ENCODE results near the gene CYP1B1.

DNA sequence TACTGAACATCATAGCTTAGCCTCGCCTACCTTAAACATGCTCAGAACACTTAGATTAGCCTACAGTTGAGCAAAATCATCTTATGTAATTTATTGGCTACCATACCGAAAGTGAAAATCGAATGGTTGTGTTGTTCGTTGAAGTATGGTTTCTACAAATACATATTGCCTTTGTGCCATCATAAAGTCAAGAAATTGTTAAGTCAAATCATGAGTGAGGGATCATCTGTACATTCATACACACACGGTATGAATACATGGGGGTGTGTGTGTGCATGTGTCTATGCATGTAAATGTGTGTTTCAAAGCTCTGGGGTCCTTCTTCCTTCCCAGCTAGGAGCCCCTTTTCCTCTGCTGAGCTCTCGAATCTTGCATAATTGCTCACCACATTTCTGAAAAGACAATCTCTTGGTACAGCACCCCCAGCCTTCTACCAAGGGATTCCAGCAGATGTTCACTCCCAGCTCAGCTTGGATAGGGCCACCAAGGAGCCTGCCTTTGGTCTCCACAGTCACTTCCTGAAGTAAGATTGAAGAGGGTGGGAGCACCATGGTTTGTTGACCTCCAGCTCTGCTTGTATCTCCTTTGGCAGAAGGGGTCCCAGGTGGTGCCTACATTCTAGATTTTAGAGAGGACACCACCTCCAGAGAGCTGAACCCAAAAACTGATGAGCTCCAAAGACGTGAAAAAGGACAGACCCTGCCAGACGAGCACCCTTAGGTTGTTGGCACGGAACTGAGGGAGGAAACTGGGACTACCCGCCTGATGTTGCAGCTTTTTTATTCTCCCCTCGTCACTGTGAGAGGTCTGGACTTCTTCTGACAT is 33.2 kb upstream of the CYP1B1 start:
- TF ChIP-seq, protein P1, sequence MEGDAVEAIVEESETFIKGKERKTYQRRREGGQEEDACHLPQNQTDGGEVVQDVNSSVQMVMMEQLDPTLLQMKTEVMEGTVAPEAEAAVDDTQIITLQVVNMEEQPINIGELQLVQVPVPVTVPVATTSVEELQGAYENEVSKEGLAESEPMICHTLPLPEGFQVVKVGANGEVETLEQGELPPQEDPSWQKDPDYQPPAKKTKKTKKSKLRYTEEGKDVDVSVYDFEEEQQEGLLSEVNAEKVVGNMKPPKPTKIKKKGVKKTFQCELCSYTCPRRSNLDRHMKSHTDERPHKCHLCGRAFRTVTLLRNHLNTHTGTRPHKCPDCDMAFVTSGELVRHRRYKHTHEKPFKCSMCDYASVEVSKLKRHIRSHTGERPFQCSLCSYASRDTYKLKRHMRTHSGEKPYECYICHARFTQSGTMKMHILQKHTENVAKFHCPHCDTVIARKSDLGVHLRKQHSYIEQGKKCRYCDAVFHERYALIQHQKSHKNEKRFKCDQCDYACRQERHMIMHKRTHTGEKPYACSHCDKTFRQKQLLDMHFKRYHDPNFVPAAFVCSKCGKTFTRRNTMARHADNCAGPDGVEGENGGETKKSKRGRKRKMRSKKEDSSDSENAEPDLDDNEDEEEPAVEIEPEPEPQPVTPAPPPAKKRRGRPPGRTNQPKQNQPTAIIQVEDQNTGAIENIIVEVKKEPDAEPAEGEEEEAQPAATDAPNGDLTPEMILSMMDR (IDR thresholded peaks at IDR 0.05 in 8 of 11, conservative IDR thresholded peaks at IDR 0.05 in 3 of 11) = no peak
- TF ChIP-seq POLR2A (IDR thresholded peaks at IDR 0.05) = no peak

Data from spleen (tissue), 7 donors.